Measurements from ENCODE around the gene PXYLP1.
"Not testable (repeated sequence)": the region's sequence is repeated elsewhere in the genome, so short reads cannot be mapped to it uniquely, and the experiment has no call there.

DNA sequence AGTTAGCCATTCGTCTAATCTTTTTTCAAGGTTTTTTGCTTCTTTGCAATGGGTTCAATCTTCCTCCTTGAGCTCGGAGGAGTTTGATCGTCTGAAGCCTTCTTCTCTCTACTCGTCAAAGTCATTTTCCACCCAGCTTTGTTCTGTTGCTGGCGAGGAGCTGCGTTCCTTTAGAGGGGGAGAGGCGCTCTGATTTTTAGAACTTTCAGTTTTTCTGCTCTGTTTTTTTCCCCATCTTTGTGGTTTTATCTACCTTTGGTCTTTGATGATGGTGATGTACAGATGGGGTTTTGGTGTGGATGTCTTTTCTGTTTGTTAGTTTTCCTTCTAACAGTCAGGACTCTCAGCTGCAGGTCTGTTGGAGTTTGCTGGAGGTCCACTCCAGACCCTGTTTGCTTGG lies 68.8 kb downstream of the PXYLP1 start:
- TF ChIP-seq, protein P1, sequence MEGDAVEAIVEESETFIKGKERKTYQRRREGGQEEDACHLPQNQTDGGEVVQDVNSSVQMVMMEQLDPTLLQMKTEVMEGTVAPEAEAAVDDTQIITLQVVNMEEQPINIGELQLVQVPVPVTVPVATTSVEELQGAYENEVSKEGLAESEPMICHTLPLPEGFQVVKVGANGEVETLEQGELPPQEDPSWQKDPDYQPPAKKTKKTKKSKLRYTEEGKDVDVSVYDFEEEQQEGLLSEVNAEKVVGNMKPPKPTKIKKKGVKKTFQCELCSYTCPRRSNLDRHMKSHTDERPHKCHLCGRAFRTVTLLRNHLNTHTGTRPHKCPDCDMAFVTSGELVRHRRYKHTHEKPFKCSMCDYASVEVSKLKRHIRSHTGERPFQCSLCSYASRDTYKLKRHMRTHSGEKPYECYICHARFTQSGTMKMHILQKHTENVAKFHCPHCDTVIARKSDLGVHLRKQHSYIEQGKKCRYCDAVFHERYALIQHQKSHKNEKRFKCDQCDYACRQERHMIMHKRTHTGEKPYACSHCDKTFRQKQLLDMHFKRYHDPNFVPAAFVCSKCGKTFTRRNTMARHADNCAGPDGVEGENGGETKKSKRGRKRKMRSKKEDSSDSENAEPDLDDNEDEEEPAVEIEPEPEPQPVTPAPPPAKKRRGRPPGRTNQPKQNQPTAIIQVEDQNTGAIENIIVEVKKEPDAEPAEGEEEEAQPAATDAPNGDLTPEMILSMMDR (IDR thresholded peaks at IDR 0.05) = not testable (repeated sequence)
- TF ChIP-seq EZH2 (IDR thresholded peaks at IDR 0.05; ENCODE audit: borderline replicate concordance, insufficient read depth, low read depth, low read length, poor library complexity, severe bottlenecking) = not testable (repeated sequence)

Measured in B cell (primary cell).